Endodermal cell (in vitro differentiated cells): ENCODE measurements around the gene ASTN1. TPM values are rescaled to one million over a fixed set of nuclear protein-coding genes. Genes with fewer than 3 reads are reported as not detected.

ENCODE experiments used
- DNase-seq: peaks from one replicate; pipeline ENCODE4 v3.0.0-alpha.2; 2017
- H3K27ac ChIP-seq: 2 replicates; pipeline ENCODE4 v1.5.1; 2013; ENCODE audit warnings: mild to moderate bottlenecking, low read depth, low read length, moderate library complexity
- H3K27me3 ChIP-seq: 2 replicates; pipeline ENCODE4 v1.6.1; 2013; ENCODE audit warnings: mild to moderate bottlenecking, low read length, moderate library complexity; ENCODE audit not compliant: insufficient read depth, control insufficient read depth, poor library complexity, severe bottlenecking
- H3K36me3 ChIP-seq: 2 replicates; pipeline ENCODE4 v1.7.0; 2013; ENCODE audit warnings: mild to moderate bottlenecking, low read length, moderate library complexity; ENCODE audit not compliant: control insufficient read depth, insufficient read depth
- H3K4me1 ChIP-seq: one replicate; pipeline ENCODE4 v1.7.0; 2013; ENCODE audit warnings: low read length; ENCODE audit not compliant: control insufficient read depth, insufficient read depth
- H3K4me3 ChIP-seq: 2 replicates; pipeline ENCODE4 v1.5.1; 2013; ENCODE audit warnings: mild to moderate bottlenecking, low read length, moderate library complexity
- H3K9ac ChIP-seq: 2 replicates; pipeline ENCODE4 v1.6.1; 2013; ENCODE audit warnings: mild to moderate bottlenecking, low read length, moderate library complexity; ENCODE audit not compliant: poor library complexity, severe bottlenecking; ENCODE audit errors: extremely low read depth
- H3K9me3 ChIP-seq: 2 replicates; pipeline ENCODE4 v1.6.1; 2013; ENCODE audit warnings: mild to moderate bottlenecking, low read length, moderate library complexity; ENCODE audit not compliant: control insufficient read depth
- H3K27ac Mint-ChIP-seq: 2 replicates; pipeline ENCODE4 v1.8.0; 2020; ENCODE audit warnings: mixed read lengths
- H3K27me3 Mint-ChIP-seq: 2 replicates; pipeline ENCODE4 v1.8.0; 2021; ENCODE audit warnings: mild to moderate bottlenecking, mixed read lengths; ENCODE audit not compliant: insufficient read depth
- H3K36me3 Mint-ChIP-seq: 2 replicates; pipeline ENCODE4 v1.8.0; 2020; ENCODE audit warnings: low read depth, mixed read lengths
- H3K4me1 Mint-ChIP-seq: 2 replicates; pipeline ENCODE4 v1.8.0; 2020; ENCODE audit warnings: mixed read lengths
- H3K4me3 Mint-ChIP-seq: 2 replicates; pipeline ENCODE4 v1.8.0; 2020; ENCODE audit warnings: mild to moderate bottlenecking, moderate library complexity, mixed read lengths
- H3K9me3 Mint-ChIP-seq: 2 replicates; pipeline ENCODE4 v1.8.0; 2020; ENCODE audit warnings: mild to moderate bottlenecking, mixed read lengths
- CTCF ChIP-seq: fragments of 200-600 bp; sonication (generic); conservative IDR thresholded peaks from 2 replicates; pipeline ENCODE4 v1.5.0; 2021; ENCODE audit warnings: antibody characterized with exemption, mild to moderate bottlenecking
- WGBS, 2 experiments: methylation state at CpG; one replicate each; pipeline versions ENCODE4 v1.1.5 to v1.1.7; 2013; ENCODE audit warnings: missing lambda C conversion rate in 2 of 2, mixed read lengths in 1 of 2; ENCODE audit not compliant: insufficient coverage in 1 of 2, insufficient read length in 1 of 2; 5-methylcytosine and 5-hydroxymethylcytosine counted together
- total RNA-seq, 2 donors: library from RNA; stranded (reverse); fragmentation: NEBNext Ultra II Directional in 1 of 2; extraction: Animal tissue kit (Norgen Biotek cat#: 25700) in 1 of 2; gene quantifications; 2 replicates in 1 of 2; 3 replicates in 1 of 2; pipeline ENCODE4 v1.2.1, GENCODE V29; 2021

ASTN1 gene
- total RNA-seq, 2 donors from 2014 or later = 0.31 to 0.70 TPM

- H3K9ac ChIP-seq = no peak overlapping the region
- no peaks in the 10 kb centered on the region for H3K36me3 ChIP-seq
- H3K9me3 Mint-ChIP-seq = no peaks in the 10 kb centered on the region
- 81 to 92% methylated on average over 8 to 12 of the region's 12 CpGs for WGBS, 2 experiments
- H3K9me3 ChIP-seq = no peaks in the 10 kb centered on the region
- H3K27me3 Mint-ChIP-seq = peaks cover 2% of the 10 kb centered on the region
- H3K4me1 ChIP-seq = no peaks in the 10 kb centered on the region
- H3K27me3 ChIP-seq = no peaks in the 10 kb centered on the region
- no peaks in the 10 kb centered on the region for H3K36me3 Mint-ChIP-seq
- no peak overlapping the region for H3K27ac ChIP-seq
- peak; percentile 83 for DNase-seq
- H3K27ac Mint-ChIP-seq = no peak overlapping the region
- no peak overlapping the region for H3K4me3 Mint-ChIP-seq
- no peak overlapping the region for H3K4me3 ChIP-seq
- TF ChIP-seq CTCF = peak; percentile 77
- H3K4me1 Mint-ChIP-seq = peaks cover 1% of the 10 kb centered on the region
These were observed 285.6 kb downstream of the ASTN1 start for GRCh38 chr1:176878750-176879536.

DNA sequence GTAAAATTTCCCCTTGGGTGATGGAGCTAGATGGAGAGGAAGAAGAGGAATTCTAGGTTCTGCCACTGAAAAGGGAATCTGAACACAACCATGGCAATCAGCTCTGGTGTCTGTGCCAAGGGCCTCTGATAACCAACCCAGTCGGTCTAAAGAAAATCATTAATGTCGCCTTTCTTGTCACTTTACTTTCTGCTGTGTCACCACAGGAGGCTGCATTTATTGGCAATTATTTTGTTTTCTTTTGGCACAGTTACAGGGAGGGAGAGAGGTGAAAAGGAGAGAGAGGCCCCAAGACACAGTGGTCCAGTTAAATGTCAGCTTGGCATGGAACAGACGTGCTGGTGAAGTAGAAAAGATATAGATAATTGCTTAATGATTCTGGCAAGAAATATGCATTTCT lies 287.0 kb downstream of the ASTN1 start:
- no peaks in the 10 kb centered on the region for H3K36me3 ChIP-seq
- Mint-ChIP-seq H3K4me1 (peaks cover 1% of the 10 kb centered on the region), H3K9me3 (no peaks in the 10 kb centered on the region), H3K27ac (no peak overlapping the region), H3K36me3 (no peaks in the 10 kb centered on the region), H3K27me3 (peaks cover 2% of the 10 kb centered on the region), H3K4me3 (no peak overlapping the region)
- H3K27me3 ChIP-seq = no peaks in the 10 kb centered on the region
- no peaks in the 10 kb centered on the region for H3K9me3 ChIP-seq
- DNase-seq = no peak
- no peak for TF ChIP-seq CTCF
- no peak overlapping the region for H3K9ac ChIP-seq
- no peaks in the 10 kb centered on the region for H3K4me1 ChIP-seq
- WGBS, 2 experiments = 93 to 100% methylated on average over 2 to 3 of the region's 3 CpGs
- H3K4me3 ChIP-seq = no peak overlapping the region
- H3K27ac ChIP-seq = no peak overlapping the region

GRCh38 chr1:176876966-176877515 lies 287.5 kb downstream of the ASTN1 start:
- H3K27ac Mint-ChIP-seq = no peak overlapping the region
- DNase-seq = no peak
- peaks cover 1% of the 10 kb centered on the region for H3K4me1 Mint-ChIP-seq
- H3K9me3 ChIP-seq = no peaks in the 10 kb centered on the region
- no peak for TF ChIP-seq CTCF
- H3K4me3 ChIP-seq = no peak overlapping the region
- H3K27me3 ChIP-seq = no peaks in the 10 kb centered on the region
- no peak overlapping the region for H3K9ac ChIP-seq
- no peaks in the 10 kb centered on the region for H3K36me3 Mint-ChIP-seq
- H3K27me3 Mint-ChIP-seq = peaks cover 2% of the 10 kb centered on the region
- WGBS, 2 experiments = 93 to 100% methylated on average over 1 to 4 of the region's 4 CpGs
- H3K27ac ChIP-seq = no peak overlapping the region
- no peak overlapping the region for H3K4me3 Mint-ChIP-seq
- H3K4me1 ChIP-seq = no peaks in the 10 kb centered on the region
- no peaks in the 10 kb centered on the region for H3K9me3 Mint-ChIP-seq
- no peaks in the 10 kb centered on the region for H3K36me3 ChIP-seq
